IPS DF 6.9 (cell line): ENCODE results near the gene REL.

Source experiments
- DNase-seq: peaks from one replicate; pipeline ENCODE4 v3.0.0-alpha.2; 2013; ENCODE audit warnings: low read depth, low spot score
- H3K27ac ChIP-seq: one replicate; pipeline ENCODE4 v1.5.1; 2013; ENCODE audit warnings: low read length, control low read depth
- H3K27me3 ChIP-seq: 2 replicates; pipeline ENCODE4 v1.6.1; 2013; ENCODE audit warnings: mild to moderate bottlenecking, low read length; ENCODE audit not compliant: control insufficient read depth, insufficient read depth
- H3K36me3 ChIP-seq: 2 replicates; pipeline ENCODE4 v1.6.1; 2013; ENCODE audit warnings: low read length; ENCODE audit not compliant: control insufficient read depth, insufficient read depth
- H3K4me1 ChIP-seq: 2 replicates; pipeline ENCODE4 v1.6.1; 2013; ENCODE audit warnings: low read length; ENCODE audit not compliant: control insufficient read depth, insufficient read depth
- H3K4me3 ChIP-seq: 2 replicates; pipeline ENCODE4 v1.5.1; 2013; ENCODE audit warnings: mild to moderate bottlenecking, low read length
- H3K9me3 ChIP-seq: 2 replicates; pipeline ENCODE4 v1.6.1; 2013; ENCODE audit warnings: low read length, inconsistent platforms; ENCODE audit not compliant: control insufficient read depth, insufficient read depth
- WGBS: extraction: QIAGEN DNeasy Blood & Tissue Kit; methylation state at CpG from one replicate; pipeline ENCODE4 v1.1.7; 2013; ENCODE audit warnings: mixed read lengths, missing lambda C conversion rate; ENCODE audit not compliant: insufficient read length, insufficient coverage; 5-methylcytosine and 5-hydroxymethylcytosine counted together

REL gene

GRCh38 chr2:60961457-60961856 is 80.1 kb downstream of the REL start:
- H3K27ac ChIP-seq, result no peak overlapping the region
- H3K36me3 ChIP-seq, result no peaks in the 10 kb centered on the region
- H3K27me3 ChIP-seq, result no peaks in the 10 kb centered on the region
- no peaks in the 10 kb centered on the region for H3K4me1 ChIP-seq
- H3K4me3 ChIP-seq, result no peak overlapping the region
- no peaks in the 10 kb centered on the region for H3K9me3 ChIP-seq
- no peak for DNase-seq
- WGBS, result no CpG with 5 or more reads among the region's 4 CpGs

DNA sequence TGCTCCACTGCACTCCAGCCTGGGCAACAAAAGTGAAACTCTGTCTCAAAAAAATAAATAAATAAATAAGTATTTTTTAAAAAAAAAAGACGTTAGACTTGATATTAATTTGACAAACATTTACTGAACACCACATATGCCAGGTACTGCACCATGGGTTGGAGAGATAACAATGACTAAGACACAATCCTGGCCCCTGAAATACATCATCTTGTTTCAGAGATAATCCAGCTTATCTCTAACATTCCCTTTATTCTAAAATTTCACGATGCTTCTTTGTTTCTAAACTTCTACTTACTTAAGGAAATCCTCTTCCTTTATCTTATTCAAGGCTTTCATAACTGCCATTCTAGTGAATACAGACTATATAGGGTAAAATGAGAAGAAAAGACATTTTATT is 81.2 kb downstream of the REL start:
- H3K27ac ChIP-seq, result no peak overlapping the region
- DNase-seq, result no peak
- WGBS, result 100% methylated on average over 1 of the region's 2 CpGs
- no peaks in the 10 kb centered on the region for H3K9me3 ChIP-seq
- no peak overlapping the region for H3K4me3 ChIP-seq
- H3K36me3 ChIP-seq, result no peaks in the 10 kb centered on the region
- H3K27me3 ChIP-seq, result no peaks in the 10 kb centered on the region
- no peaks in the 10 kb centered on the region for H3K4me1 ChIP-seq

GRCh38 chr2:60963190-60963589 is 81.8 kb downstream of the REL start:
- Histone ChIP-seq H3K4me1 (no peaks in the 10 kb centered on the region), H3K4me3 (no peak overlapping the region), H3K27me3 (no peaks in the 10 kb centered on the region), H3K36me3 (no peaks in the 10 kb centered on the region), H3K9me3 (no peaks in the 10 kb centered on the region), H3K27ac (no peak overlapping the region)
- no peak for DNase-seq

- WGBS, result no CpG with 5 or more reads among the region's 7 CpGs
- DNase-seq, result no peak
- H3K9me3 ChIP-seq, result no peaks in the 10 kb centered on the region
- H3K4me1 ChIP-seq, result no peaks in the 10 kb centered on the region
- H3K27me3 ChIP-seq, result no peaks in the 10 kb centered on the region
- no peak overlapping the region for H3K27ac ChIP-seq
- no peak overlapping the region for H3K4me3 ChIP-seq
- no peaks in the 10 kb centered on the region for H3K36me3 ChIP-seq
These were observed 83.5 kb downstream of the REL start for GRCh38 chr2:60964651-60965498.

- Histone ChIP-seq H3K4me1 (no peaks in the 10 kb centered on the region), H3K9me3 (no peaks in the 10 kb centered on the region), H3K4me3 (no peak overlapping the region), H3K36me3 (no peaks in the 10 kb centered on the region), H3K27me3 (no peaks in the 10 kb centered on the region), H3K27ac (no peak overlapping the region)
- DNase-seq, result no peak
These were observed 84.1 kb downstream of the REL start for GRCh38 chr2:60965499-60965785.

DNA sequence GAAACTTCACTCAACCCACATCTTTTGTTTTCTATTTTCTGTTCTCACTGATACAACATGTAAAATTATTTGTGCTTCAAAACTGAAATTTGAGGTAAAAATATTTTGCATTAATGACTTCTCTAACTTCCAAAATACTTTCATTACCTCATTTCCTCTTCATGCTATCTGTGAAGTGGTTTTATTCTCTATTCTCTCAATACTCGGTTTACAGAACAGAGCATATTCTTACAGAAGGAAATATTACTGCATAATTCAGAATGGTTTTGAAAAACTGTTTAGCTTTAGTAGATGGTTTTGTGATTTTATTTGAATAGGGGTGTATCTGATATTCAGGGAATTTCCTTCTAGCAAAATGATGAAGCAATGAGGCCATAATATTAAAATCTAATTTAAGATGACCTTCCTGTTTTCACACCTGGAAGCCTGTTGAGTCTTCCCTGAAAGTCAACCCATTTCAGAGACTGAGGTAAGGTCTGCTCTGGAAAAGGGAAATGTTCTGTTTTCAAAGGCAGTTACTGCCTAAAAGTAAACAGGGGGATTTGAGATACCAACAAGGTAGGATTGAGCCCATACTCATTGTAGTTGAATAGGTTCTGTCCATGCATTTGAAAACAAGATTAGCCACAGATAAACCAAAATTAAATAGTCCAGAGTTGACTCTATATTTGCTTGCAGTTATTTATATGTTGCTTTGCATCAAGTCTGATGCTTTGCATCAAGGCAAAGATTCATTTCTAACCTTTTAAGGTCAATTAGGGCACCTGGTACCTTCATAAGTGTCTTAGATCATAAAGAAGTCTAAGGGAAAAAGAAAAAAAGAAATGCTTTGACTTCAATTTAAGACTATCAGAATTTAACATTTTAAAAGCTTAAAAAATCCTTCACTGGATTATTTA is 85.4 kb downstream of the REL start:
- Histone ChIP-seq H3K9me3 (no peaks in the 10 kb centered on the region), H3K36me3 (no peaks in the 10 kb centered on the region), H3K4me3 (no peak overlapping the region), H3K27ac (no peak overlapping the region), H3K4me1 (no peaks in the 10 kb centered on the region), H3K27me3 (no peaks in the 10 kb centered on the region)
- WGBS, result no CpG with 5 or more reads among the region's 1 CpG
- no peak for DNase-seq

GRCh38 chr2:60972889-60973656 is 91.7 kb downstream of the REL start:
- H3K36me3 ChIP-seq, result no peaks in the 10 kb centered on the region
- H3K9me3 ChIP-seq, result no peaks in the 10 kb centered on the region
- H3K4me1 ChIP-seq, result peaks cover 2% of the 10 kb centered on the region; the same call in 1 of the 2 replicates
- DNase-seq, result no peak
- no peak overlapping the region for H3K27ac ChIP-seq
- H3K27me3 ChIP-seq, result no peaks in the 10 kb centered on the region
- WGBS, result no CpG with 5 or more reads among the region's 32 CpGs
- no peak overlapping the region; the same call in 1 of the 2 replicates for H3K4me3 ChIP-seq

DNA sequence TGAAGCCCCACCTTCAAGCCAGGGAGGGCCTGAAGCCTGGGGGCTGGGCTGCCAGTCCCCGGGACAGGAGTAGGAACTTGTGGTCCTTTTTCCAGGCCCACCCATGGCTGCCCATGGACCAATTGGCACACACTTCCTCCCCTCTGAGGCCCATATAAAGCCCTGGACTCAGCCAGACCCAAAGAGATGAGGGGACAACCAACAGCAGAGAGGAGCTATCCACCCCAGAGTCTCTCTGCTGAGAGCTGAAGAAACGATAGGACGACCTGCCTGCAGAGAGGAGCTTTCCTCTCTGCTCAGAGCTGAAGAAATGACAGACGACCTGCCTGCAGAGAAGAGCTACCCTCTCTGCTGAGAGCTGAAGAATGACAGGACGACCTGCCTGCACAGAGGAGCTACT is 92.3 kb downstream of the REL start:
- no peak overlapping the region for H3K4me3 ChIP-seq
- no peak overlapping the region for H3K27ac ChIP-seq
- H3K27me3 ChIP-seq, result no peaks in the 10 kb centered on the region
- no peaks in the 10 kb centered on the region for H3K36me3 ChIP-seq
- H3K9me3 ChIP-seq, result no peaks in the 10 kb centered on the region
- WGBS, result no CpG with 5 or more reads among the region's 5 CpGs
- H3K4me1 ChIP-seq, result peaks cover 2% of the 10 kb centered on the region; the same call in 1 of the 2 replicates
- DNase-seq, result no peak

DNA sequence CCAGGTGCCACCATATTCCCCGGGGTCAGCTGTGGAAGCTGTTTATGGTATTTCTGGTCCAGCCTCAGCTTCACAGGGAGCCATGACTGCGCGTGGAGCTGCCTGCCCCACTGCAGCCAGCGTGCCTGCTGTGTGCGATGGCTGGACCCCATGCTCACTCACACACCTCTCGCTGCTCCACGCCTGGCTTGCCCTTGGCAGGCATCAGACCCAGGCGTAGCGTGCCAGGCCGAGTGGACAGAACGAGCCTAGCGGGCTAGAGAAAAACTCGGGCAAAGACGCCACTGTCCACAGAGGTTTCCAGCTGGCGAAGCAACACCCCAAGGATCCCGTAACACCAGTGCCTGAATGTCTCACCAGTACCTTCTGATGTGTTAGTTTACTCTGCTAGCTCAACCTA is 93.3 kb downstream of the REL start:
- DNase-seq, result no peak
- Histone ChIP-seq H3K27ac (no peak overlapping the region), H3K4me3 (no peak overlapping the region), H3K36me3 (no peaks in the 10 kb centered on the region), H3K4me1 (peaks cover 2% of the 10 kb centered on the region; the same call in 1 of the 2 replicates), H3K27me3 (no peaks in the 10 kb centered on the region), H3K9me3 (no peaks in the 10 kb centered on the region)
- no CpG with 5 or more reads among the region's 16 CpGs for WGBS
